GM10266 (cell line): ENCODE results near the gene FGF3.

Experiments
- DNase-seq: peaks from one replicate; pipeline ENCODE4 v3.0.0; 2012; ENCODE audit errors: extremely low spot score
- TF ChIP-seq, protein P1 (sequence below): IDR thresholded peaks from 2 replicates; pipeline ENCODE4 v1.5.1; 2012; ENCODE audit warnings: mild to moderate bottlenecking, low read depth; ENCODE audit not compliant: control insufficient read depth, insufficient read depth; ENCODE audit errors: missing control alignments

Gene FGF3

DNA sequence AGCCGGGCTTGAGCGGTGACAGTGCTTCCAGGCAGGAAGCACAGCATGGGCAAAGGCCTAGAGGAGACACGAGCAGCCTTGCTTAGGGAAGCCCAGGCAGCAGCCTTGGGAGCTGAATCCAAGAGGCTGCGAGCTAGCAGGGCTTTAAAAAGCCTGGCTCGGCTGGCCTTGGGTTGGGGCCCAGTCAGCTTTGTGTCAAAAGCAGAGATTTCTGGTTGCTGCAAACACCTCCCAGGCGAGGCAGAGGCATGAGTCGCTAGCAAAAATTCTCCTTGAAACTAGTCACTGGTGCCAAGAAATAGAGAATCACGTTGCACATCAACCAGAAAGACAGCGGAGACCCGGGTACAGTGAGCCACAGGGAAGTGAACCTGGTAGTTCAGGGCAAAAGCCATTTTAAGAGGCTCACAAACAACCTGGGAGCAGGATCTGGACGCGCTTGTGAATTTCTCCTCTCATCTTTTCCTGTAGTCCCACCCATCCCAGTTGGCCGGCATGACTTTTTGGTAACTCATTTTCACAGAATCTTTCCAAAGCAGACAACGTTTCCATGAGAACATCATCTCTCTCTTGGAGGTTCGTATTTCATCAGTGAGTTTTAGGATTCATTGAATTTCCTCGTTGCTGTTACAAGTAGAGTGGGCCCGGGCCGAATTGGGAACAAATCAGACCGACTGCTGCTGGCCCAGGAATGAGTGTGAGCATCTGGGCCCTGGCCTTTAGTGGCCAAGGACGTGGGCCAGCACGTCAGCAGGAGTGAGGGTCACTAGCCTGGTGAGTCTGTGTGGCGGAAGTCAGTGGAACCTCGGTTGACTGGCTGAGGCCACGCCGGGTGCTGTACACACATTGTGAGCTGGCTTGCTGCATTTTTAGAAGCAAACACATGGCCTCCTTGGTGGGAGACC, 27.7 kb downstream of the FGF3 start:
- no peak for DNase-seq
- TF ChIP-seq, protein P1, sequence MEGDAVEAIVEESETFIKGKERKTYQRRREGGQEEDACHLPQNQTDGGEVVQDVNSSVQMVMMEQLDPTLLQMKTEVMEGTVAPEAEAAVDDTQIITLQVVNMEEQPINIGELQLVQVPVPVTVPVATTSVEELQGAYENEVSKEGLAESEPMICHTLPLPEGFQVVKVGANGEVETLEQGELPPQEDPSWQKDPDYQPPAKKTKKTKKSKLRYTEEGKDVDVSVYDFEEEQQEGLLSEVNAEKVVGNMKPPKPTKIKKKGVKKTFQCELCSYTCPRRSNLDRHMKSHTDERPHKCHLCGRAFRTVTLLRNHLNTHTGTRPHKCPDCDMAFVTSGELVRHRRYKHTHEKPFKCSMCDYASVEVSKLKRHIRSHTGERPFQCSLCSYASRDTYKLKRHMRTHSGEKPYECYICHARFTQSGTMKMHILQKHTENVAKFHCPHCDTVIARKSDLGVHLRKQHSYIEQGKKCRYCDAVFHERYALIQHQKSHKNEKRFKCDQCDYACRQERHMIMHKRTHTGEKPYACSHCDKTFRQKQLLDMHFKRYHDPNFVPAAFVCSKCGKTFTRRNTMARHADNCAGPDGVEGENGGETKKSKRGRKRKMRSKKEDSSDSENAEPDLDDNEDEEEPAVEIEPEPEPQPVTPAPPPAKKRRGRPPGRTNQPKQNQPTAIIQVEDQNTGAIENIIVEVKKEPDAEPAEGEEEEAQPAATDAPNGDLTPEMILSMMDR = no peak

GRCh38 chr11:69788956-69789355, 30.3 kb downstream of the FGF3 start:
- DNase-seq = no peak
- TF ChIP-seq, protein P1 = no peak

DNA sequence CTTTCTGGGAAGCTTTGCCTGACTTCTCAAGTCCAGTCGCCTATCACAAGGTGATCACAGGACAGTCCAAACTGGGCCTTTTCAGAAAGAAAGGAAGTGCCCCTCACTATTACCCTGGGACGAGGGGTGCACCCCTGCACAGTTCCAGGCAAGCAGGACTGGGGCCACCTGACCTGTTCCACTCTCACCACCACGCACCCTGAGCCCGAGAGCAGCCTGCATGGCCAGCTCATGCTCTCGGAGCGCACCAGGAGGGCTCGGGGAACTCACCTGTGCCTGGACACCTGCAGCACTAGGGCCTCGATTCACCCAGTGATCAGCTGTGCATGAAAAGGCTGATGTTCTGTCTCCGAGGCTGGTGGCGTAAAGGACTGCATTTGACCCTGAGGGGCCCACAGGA, 31.3 kb downstream of the FGF3 start:
- TF ChIP-seq, protein P1 = no peak
- no peak for DNase-seq

DNA sequence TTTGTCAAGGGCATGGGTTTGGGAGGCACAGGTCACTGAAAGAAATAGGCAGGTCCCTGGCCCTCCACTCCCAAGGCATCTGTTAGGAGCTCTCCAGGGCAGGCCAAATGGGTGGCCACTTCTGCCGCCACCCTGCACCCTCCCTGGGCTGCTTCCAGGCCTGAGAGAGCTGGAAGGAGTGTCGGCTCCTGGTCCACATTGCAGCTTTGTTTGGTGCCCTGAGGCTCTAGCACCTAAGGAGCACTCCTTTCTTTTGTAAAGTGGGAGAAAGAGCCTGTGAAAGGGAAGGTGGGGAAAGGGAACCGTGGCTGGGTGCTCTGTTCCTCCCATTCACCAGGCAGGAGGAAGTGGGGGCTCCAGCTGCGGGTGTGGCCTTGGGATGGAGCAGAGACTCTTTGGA, 31.8 kb downstream of the FGF3 start:
- TF ChIP-seq, protein P1 = no peak
- DNase-seq = no peak

DNA sequence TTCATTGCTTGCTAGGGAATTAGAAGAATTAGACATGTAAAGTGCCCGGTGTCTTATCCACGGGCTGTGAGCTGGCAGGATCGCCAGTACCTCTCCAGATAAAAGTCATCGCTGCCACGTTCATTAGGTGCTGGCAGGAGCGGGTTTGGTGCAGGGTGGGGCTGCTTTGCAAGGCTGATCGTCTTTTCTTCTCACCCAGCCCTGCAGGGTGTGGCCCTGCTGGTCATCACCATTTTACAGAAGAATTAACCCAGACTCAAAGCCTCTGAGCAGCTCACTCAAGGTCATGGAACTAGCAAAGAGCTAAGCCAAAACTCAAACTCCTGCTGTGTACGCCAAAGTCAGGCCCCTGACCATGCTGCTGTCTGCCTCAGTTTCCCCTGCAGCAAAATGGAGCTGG, 38.0 kb downstream of the FGF3 start:
- no peak for DNase-seq
- TF ChIP-seq, protein P1 = no peak

GRCh38 chr11:69778373-69778772, 40.8 kb downstream of the FGF3 start:
- DNase-seq = no peak
- TF ChIP-seq, protein P1 = no peak

- TF ChIP-seq, protein P1 = no peak
- DNase-seq = no peak
Observed at GRCh38 chr11:69775163-69775755, 44.0 kb downstream of the FGF3 start, which contains the start of gene FGF4. Gene FGF4 (minus strand): TSS chr11:69775341. CDS start chr11:69775084, 257 bp downstream.
